Activated T-helper 9 cell treated with anti-CD3 and anti-CD28 coated beads, Interleukin-2, amount 50 U/mL, for 16 hours (primary cell): ENCODE data around the gene AUH.
A peak's percentile ranks its signal among the peaks of the same experiment; 100 is the strongest.
"Not testable (repeated sequence)": the region's sequence is repeated elsewhere in the genome, so short reads cannot be mapped to it uniquely, and the experiment has no call there.

ENCODE experiments used
- DNase-seq: peaks from one replicate; pipeline ENCODE4 v3.0.0-alpha.2; 2020; ENCODE audit warnings: low read depth

The AUH gene

DNA sequence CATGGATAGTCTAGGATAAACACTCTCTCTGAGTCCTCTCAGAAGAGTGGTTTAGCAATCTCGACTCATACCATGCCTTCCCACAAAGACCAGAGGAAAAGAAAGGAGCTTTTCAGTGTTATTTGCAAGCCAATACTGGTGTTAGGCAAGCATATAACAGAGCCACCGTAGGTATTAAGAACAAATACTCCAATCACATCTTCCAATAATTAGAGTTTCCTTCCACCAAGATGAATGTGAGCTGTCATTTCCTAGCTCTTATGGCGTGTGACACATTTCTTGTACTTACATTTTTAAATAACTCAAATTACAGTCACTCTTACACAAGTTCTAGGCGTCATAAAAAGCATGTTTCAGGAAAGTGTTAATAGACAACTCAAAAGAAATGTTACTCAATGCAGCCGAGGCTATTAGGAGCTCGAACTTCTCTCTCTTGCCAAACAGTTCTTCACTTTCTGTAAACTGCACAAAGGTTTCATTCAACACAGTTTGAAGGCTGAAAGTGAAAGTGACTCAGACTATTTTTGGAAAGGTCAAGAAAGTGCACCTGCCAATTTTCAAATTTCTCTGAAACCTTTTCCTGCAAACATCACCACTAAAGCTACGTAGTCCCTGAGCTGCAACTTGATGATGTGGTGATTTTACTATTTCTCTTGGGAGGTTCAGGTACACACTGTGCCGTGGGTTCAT, 153.8 kb downstream of the AUH start:
- DNase-seq, result no peak

DNA sequence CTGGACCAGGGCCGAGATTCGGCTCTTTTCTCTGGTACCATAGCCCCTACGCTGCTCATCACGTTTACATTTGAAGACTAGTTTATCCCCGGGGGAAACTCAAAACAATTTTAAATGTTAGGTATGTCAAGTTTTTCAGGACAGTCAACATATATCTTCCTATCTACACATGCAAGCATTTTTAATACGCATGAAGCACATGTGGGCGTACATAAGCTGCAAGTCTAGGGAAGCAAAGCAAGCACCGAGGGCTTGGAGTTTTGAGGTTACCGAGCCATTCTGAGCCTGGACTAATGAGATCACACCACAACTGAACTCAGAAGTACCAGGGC, 154.4 kb downstream of the AUH start:
- no peak for DNase-seq

GRCh38 chr9:91206806-91207205, 154.9 kb downstream of the AUH start:
- DNase-seq, result no peak

DNA sequence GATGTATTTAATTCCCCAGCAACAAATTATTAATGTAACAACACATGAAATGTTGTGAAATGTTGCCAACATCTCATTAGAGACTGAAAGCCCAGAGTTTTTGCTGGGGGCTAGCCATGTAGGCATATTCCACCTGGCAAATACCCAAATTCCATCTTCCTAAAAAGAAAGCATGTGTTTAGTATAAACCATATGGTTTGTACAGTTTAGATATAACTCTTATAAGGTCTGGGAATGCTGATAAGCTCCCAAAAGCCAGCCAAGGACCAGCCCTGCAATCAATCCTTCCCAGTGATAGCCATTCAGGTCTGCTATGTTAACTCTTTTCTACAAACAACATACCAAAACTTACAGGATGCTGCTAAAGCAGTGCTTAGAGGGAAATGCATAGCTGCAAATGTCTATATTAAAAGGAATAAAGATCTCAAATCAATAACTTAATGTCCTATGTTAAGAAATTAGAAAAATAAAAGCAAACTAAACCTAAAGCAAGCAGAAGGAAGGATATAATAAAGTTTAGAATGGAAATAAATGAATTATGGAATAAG, 158.9 kb downstream of the AUH start:
- no peak for DNase-seq

GRCh38 chr9:91200692-91201336, 160.9 kb downstream of the AUH start:
- no peak for DNase-seq

- DNase-seq, result no peak
Observed at GRCh38 chr9:91199739-91200497, 161.8 kb downstream of the AUH start.

DNA sequence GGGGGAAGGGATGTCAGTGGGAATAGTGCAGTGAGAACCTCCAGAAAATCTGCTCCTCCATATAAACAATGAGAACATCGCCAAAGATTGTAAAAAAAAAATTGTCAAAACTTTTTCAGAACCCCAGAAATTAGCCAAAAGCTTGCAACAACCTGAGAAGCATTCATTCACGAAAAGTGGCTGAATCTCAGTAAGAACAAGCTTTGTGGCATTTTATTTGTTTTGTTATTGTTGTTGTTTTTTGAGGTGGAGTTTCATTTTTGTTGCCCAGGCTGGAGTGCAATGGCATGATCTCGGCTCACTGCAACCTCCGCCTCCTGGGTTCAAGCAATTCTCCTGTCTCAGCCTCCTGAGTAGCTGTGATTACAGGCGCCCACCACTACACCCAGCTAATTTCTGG, 162.8 kb downstream of the AUH start:
- DNase-seq, result not testable (repeated sequence)

- DNase-seq, result no peak
Observed at GRCh38 chr9:91198405-91198804, 163.3 kb downstream of the AUH start.

DNA sequence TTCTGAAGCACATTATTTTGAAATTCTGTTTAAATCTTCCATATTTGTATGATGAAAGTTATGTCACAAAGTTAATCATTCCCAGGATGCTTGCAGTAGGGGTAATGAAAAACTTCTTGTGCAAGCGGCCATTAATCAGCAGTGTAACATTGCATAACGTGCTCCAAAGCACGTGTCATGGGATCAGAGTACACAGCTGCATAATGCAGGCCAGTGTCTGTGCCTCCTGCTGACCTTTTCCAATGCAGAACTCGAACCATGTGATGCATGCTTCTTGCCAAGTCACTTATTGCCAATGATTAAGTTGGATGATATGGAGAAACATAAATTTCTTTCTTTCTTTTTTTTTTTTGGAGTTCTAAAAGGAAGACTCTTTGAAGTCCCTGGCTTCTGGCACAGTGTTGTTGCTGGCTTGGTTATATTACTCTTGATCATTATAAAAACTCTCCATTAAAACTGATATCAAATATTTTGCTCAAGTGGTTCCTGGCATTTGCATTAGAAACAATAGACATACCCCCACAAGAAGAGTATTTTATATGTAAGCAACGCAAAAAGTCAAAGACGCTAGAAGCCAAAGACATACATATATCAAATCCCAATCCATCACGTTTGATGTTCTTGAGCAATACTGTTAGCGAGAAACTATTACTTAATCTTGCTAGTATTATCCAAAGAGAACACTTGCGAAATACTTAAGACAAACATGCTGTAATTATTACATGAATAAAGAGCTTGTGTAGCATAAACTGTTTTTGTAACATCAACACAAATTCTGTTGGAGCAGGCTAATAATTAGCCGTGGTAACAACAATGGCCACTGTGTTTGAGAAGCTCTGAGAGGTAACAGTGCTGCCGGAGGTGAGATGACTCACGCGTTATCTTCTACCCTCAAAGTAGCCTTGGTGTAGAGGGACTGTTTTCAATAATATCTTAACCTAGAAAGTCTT, 164.2 kb downstream of the AUH start:
- no peak for DNase-seq

GRCh38 chr9:91196103-91196950, 165.4 kb downstream of the AUH start:
- DNase-seq, result no peak

GRCh38 chr9:91195372-91196012, 166.2 kb downstream of the AUH start:
- DNase-seq, result no peak

DNA sequence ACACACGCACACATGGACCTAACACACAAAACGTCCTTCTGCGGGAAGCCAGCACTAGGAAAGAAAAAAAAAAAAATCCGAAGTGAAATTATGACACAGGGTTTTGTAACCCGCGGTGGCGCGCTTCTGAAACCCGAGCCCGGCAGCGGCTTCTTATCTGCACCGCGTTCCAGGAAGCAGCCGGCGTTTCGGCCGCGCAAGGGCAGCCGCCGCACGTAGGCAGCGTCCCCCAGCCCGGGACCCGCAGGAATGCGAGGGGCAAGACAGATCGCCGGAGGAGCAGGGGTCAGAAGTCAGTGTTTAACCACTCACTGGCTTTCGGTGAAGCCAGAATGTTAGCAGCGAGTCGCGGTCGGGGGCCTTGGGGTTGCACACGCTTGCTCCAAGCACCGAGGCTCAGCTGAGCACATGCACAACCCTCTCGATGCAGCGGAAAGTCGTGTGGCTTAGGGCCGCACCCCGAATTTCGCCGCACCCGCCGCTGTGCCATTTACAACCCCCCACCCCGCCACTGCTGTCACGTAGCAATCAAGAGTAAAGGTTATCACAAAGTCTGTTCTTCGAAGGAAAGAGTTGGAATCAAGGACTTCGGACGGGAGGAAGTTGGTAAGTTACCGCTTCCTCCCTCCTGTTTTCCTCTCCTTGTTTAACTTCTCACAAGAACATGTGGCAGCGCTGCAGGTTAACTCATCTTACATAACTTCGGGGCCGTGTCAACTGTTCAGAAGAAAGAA, 167.9 kb downstream of the AUH start:
- peak; percentile 70 for DNase-seq

DNA sequence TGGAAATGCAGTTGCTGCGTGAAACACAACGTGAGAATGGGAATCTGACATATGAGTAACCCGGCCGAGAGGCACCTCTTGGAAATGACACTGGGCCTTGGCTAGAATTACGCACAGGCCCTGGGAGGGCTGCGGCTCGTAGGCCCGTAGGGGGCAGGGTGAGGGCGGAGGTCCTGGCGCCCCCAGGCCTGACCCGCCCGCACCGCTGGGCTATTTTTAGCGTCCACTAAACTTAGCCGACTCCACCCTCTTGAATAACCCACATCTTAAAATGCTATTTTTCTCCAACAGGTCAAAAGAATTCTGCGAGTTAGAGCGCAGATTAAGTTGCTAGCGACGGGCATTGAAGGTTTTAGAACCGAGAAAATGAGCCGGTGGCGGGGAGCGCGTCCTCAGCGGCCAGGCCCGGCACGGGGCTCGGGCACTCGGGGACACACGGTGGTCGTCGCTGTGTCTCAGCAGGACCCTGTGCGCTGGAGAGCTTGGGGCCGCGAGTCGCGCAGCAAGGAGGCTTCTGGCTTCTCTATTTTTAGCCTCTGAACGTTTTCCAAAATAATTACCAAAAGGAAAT, 168.5 kb downstream of the AUH start:
- peak; percentile 61 for DNase-seq

DNA sequence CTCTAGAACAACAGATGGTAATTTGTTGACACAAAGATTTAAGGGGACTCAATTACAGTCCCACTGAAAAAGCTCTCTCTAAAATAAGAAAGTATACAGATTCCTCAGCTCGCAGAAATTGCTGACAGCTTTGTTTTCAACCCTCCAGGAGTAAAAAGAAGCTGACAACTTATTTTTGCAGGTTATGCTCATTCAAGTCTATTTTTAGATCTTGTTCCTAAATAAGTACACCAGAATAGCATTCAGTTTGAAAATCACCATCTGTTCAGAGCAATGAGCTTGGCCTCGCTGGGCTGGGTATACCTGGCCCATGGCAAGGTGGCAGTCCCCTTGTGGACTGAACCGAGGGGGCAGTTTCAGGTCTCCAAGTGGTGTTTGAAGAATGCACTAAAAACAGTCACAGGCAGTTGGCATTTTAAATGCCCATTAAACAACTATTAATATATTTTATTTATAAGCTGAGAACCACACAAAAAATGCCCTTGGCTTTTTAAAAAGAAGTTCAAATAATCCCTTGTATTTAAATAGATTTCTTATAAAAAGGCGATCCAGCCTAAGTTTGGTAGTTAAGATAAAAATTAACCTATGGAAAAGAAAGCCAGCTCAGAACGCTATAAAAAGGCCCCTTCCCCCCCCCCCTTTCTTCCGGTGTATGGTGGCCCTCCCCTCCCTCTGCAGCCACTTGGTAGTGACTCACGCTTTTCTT, 169.2 kb downstream of the AUH start:
- no peak for DNase-seq

GRCh38 chr9:91191411-91192380, 170.0 kb downstream of the AUH start:
- no peak for DNase-seq

- no peak for DNase-seq
Observed at GRCh38 chr9:91190062-91190461, 171.7 kb downstream of the AUH start.
